ENCODE results near the gene FAM168A.

DNA sequence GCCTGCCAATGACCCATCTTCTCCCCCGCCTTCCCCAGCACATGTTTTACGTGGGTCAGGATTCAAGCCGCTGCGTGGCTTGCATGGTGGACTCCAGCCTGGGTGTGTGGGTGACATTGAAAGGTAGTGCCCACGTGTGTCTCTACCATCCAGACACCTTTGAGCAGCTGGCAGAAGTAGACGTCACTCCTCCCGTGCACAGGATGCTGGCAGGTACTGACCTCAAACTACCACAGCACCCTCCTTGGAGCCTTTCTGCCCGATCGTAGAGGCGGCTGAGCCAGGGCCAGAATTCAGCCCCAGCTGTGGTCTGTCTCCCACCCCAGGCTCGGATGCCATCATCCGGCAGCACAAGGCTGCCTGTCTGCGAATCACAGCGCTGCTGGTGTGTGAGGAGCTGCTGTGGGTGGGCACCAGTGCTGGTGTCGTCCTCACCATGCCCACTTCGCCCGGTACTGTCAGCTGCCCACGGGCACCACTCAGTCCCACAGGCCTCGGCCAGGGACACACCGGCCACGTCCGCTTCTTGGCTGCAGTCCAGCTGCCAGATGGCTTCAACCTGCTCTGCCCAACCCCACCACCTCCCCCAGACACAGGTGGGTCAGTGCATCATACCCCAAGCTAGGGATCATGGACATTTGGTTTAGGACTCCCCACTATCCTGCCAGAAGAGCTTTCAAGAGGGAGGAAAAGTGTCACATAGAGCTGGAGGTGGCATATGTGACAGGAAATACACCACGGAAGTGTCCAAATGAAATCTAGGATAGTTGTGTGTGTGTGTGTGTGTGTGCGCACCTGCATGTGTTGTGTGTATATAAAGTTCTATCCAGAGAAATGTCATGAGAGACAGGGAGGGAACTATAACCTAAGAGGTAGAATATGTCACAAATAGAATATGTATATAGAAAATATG, 232.3 kb downstream of the FAM168A start:
- no peak for TF ChIP-seq POLR2A (IDR thresholded peaks at IDR 0.05)
- TF ChIP-seq, protein P1, sequence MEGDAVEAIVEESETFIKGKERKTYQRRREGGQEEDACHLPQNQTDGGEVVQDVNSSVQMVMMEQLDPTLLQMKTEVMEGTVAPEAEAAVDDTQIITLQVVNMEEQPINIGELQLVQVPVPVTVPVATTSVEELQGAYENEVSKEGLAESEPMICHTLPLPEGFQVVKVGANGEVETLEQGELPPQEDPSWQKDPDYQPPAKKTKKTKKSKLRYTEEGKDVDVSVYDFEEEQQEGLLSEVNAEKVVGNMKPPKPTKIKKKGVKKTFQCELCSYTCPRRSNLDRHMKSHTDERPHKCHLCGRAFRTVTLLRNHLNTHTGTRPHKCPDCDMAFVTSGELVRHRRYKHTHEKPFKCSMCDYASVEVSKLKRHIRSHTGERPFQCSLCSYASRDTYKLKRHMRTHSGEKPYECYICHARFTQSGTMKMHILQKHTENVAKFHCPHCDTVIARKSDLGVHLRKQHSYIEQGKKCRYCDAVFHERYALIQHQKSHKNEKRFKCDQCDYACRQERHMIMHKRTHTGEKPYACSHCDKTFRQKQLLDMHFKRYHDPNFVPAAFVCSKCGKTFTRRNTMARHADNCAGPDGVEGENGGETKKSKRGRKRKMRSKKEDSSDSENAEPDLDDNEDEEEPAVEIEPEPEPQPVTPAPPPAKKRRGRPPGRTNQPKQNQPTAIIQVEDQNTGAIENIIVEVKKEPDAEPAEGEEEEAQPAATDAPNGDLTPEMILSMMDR (IDR thresholded peaks at IDR 0.05) = no peak
